Neural progenitor cell (in vitro differentiated cells): ENCODE data around the gene IFNGR2. TPM values are rescaled to one million over a fixed set of nuclear protein-coding genes. Genes with fewer than 3 reads are reported as not detected.

ENCODE experiments used
- DNase-seq: peaks from one replicate; pipeline ENCODE4 v3.0.0-alpha.2; 2016; ENCODE audit warnings: low spot score
- H2AFZ ChIP-seq: fragments of 200-600 bp; sonication (generic); replicated peaks from 2 replicates; pipeline ENCODE4 v1.6.1; 2016; ENCODE audit warnings: antibody characterized with exemption
- H3F3A ChIP-seq: fragments of 200-600 bp; sonication (generic); 2 replicates; pipeline ENCODE4 v1.6.1; 2016; ENCODE audit warnings: antibody characterized with exemption, low read depth
- H3K27ac ChIP-seq: fragments of 200-600 bp; sonication (generic); 2 replicates; pipeline ENCODE4 v1.5.1; 2016; ENCODE audit warnings: mild to moderate bottlenecking
- H3K27me3 ChIP-seq: fragments of 200-600 bp; sonication (generic); 2 replicates; pipeline ENCODE4 v1.6.1; 2016; ENCODE audit warnings: mild to moderate bottlenecking, moderate library complexity
- H3K36me3 ChIP-seq: fragments of 200-600 bp; sonication (generic); 2 replicates; pipeline ENCODE4 v1.5.1; 2016
- H3K4me1 ChIP-seq: fragments of 200-600 bp; sonication (generic); 2 replicates; pipeline ENCODE4 v1.6.1; 2016; ENCODE audit warnings: mixed run types
- H3K4me2 ChIP-seq: fragments of 200-600 bp; sonication (generic); 2 replicates; pipeline ENCODE4 v1.6.1; 2016
- H3K4me3 ChIP-seq: fragments of 200-600 bp; sonication (generic); 2 replicates; pipeline ENCODE4 v1.5.1; 2016
- H3K79me2 ChIP-seq: fragments of 200-600 bp; sonication (generic); 2 replicates; pipeline ENCODE4 v1.6.1; 2016; ENCODE audit warnings: low read depth
- H3K9ac ChIP-seq: fragments of 200-600 bp; sonication (generic); 2 replicates; pipeline ENCODE4 v1.6.1; 2016
- H3K9me3 ChIP-seq: fragments of 200-600 bp; sonication (generic); 2 replicates; pipeline ENCODE4 v1.5.1; 2016; ENCODE audit warnings: low read depth
- H4K20me1 ChIP-seq: fragments of 200-600 bp; sonication (generic); 2 replicates; pipeline ENCODE4 v1.6.1; 2016; ENCODE audit warnings: low read depth
- H3K27ac Mint-ChIP-seq: 3 replicates; pipeline ENCODE4 v1.8.0; 2021; ENCODE audit warnings: mixed read lengths
- H3K27me3 Mint-ChIP-seq: 2 replicates; pipeline ENCODE4 v1.8.0; 2022; ENCODE audit warnings: low read depth, mild to moderate bottlenecking, inconsistent platforms, moderate library complexity, mixed read lengths; ENCODE audit not compliant: insufficient read depth
- H3K36me3 Mint-ChIP-seq: 3 replicates; pipeline ENCODE4 v1.8.0; 2021; ENCODE audit warnings: mixed read lengths
- H3K4me1 Mint-ChIP-seq: 3 replicates; pipeline ENCODE4 v1.8.0; 2021; ENCODE audit warnings: mixed read lengths
- H3K4me3 Mint-ChIP-seq: 3 replicates; pipeline ENCODE4 v1.8.0; 2021; ENCODE audit warnings: mild to moderate bottlenecking, moderate library complexity, mixed read lengths
- H3K9me3 Mint-ChIP-seq: 3 replicates; pipeline ENCODE4 v1.8.0; 2020; ENCODE audit warnings: mixed read lengths
- CTCF ChIP-seq: fragments of 200-600 bp; sonication (generic); IDR thresholded peaks from 2 replicates; pipeline ENCODE4 v1.5.1; 2017; ENCODE audit warnings: antibody characterized with exemption, mild to moderate bottlenecking
- EZH2 ChIP-seq: fragments of 200-600 bp; sonication (generic); IDR thresholded peaks from 2 replicates; pipeline ENCODE4 v1.6.1; 2017; ENCODE audit warnings: antibody characterized with exemption, mild to moderate bottlenecking, moderate library complexity
- EZH2phosphoT487 ChIP-seq: fragments of 200-600 bp; sonication (generic); IDR thresholded peaks from 2 replicates; pipeline ENCODE4 v1.6.1; 2017; ENCODE audit warnings: antibody characterized with exemption
- total RNA-seq: library from RNA; depleted of rRNA; stranded (reverse); fragments of >200 nt; gene quantifications from 2 replicates; pipeline ENCODE4 v1.2.3, GENCODE V29; 2015; ENCODE audit warnings: low replicate concordance

Gene IFNGR2
- total RNA-seq, 1 donor from 2014 or later: 50.6 TPM

GRCh38 chr21:33421713-33422393, 18.6 kb downstream of the IFNGR2 start:
- H4K20me1 ChIP-seq: peaks cover 8% of the 10 kb centered on the region
- TF ChIP-seq EZH2: no peak
- no peak overlapping the region for H3K27ac Mint-ChIP-seq
- no peak overlapping the region for H3K9ac ChIP-seq
- no peaks in the 10 kb centered on the region for H3K27me3 ChIP-seq
- no peaks in the 10 kb centered on the region for H3K9me3 Mint-ChIP-seq
- peaks cover 33% of the 10 kb centered on the region for H3K36me3 Mint-ChIP-seq
- no peaks in the 10 kb centered on the region for H3K4me1 ChIP-seq
- H3K4me3 Mint-ChIP-seq: no peak overlapping the region
- no peaks in the 10 kb centered on the region for H3K79me2 ChIP-seq
- no peak overlapping the region for H3K4me2 ChIP-seq
- H3K27me3 Mint-ChIP-seq: no peaks in the 10 kb centered on the region
- H3K9me3 ChIP-seq: no peaks in the 10 kb centered on the region
- no peak overlapping the region for H3K27ac ChIP-seq
- H2AFZ ChIP-seq: no peak overlapping the region
- H3F3A ChIP-seq: no peaks in the 10 kb centered on the region
- H3K36me3 ChIP-seq: peaks cover 8% of the 10 kb centered on the region
- no peak overlapping the region for H3K4me3 ChIP-seq
- DNase-seq: no peak
- H3K4me1 Mint-ChIP-seq: no peaks in the 10 kb centered on the region

- Mint-ChIP-seq H3K4me3 (no peak overlapping the region), H3K4me1 (no peaks in the 10 kb centered on the region), H3K27me3 (peaks cover 2% of the 10 kb centered on the region), H3K9me3 (no peaks in the 10 kb centered on the region), H3K27ac (no peak overlapping the region), H3K36me3 (peaks cover 33% of the 10 kb centered on the region)
- TF ChIP-seq EZH2 (no peak), CTCF (no peak), EZH2phosphoT487 (no peak)
- Histone ChIP-seq H3K4me2 (no peak overlapping the region), H3K27ac (no peak overlapping the region), H3K4me3 (no peak overlapping the region), H3K27me3 (no peaks in the 10 kb centered on the region), H3K36me3 (peaks cover 8% of the 10 kb centered on the region), H3F3A (peaks cover 4% of the 10 kb centered on the region), H3K9ac (no peak overlapping the region), H3K4me1 (no peaks in the 10 kb centered on the region), H4K20me1 (peaks cover 11% of the 10 kb centered on the region), H3K9me3 (no peaks in the 10 kb centered on the region), H2AFZ (no peak overlapping the region), H3K79me2 (no peaks in the 10 kb centered on the region)
- no peak for DNase-seq
These were observed 21.0 kb downstream of the IFNGR2 start for GRCh38 chr21:33424214-33424613.

- peaks cover 25% of the 10 kb centered on the region for H3K36me3 Mint-ChIP-seq
- H3K27me3 Mint-ChIP-seq: peaks cover 2% of the 10 kb centered on the region
- H3K4me1 Mint-ChIP-seq: no peaks in the 10 kb centered on the region
- H3K4me3 ChIP-seq: no peak overlapping the region
- no peaks in the 10 kb centered on the region for H3K4me1 ChIP-seq
- H2AFZ ChIP-seq: no peak overlapping the region
- no peak for DNase-seq
- peaks cover 4% of the 10 kb centered on the region for H4K20me1 ChIP-seq
- H3K4me2 ChIP-seq: no peak overlapping the region
- H3K27ac Mint-ChIP-seq: no peak overlapping the region
- no peaks in the 10 kb centered on the region for H3K9me3 ChIP-seq
- TF ChIP-seq EZH2 (no peak), CTCF (no peak), EZH2phosphoT487 (no peak)
- H3K27me3 ChIP-seq: no peaks in the 10 kb centered on the region
- no peaks in the 10 kb centered on the region for H3K9me3 Mint-ChIP-seq
- H3F3A ChIP-seq: peaks cover 4% of the 10 kb centered on the region
- peaks cover 8% of the 10 kb centered on the region for H3K36me3 ChIP-seq
- H3K79me2 ChIP-seq: no peaks in the 10 kb centered on the region
- no peak overlapping the region for H3K4me3 Mint-ChIP-seq
- no peak overlapping the region for H3K27ac ChIP-seq
- H3K9ac ChIP-seq: no peak overlapping the region
These were observed 22.6 kb downstream of the IFNGR2 start for GRCh38 chr21:33425825-33426224.

GRCh38 chr21:33427051-33427450, 23.8 kb downstream of the IFNGR2 start:
- Mint-ChIP-seq H3K4me3 (no peak overlapping the region), H3K36me3 (peaks cover 22% of the 10 kb centered on the region), H3K27ac (no peak overlapping the region), H3K9me3 (no peaks in the 10 kb centered on the region), H3K27me3 (peaks cover 2% of the 10 kb centered on the region), H3K4me1 (no peaks in the 10 kb centered on the region)
- Histone ChIP-seq H3F3A (peaks cover 4% of the 10 kb centered on the region), H3K9me3 (no peaks in the 10 kb centered on the region), H3K27me3 (no peaks in the 10 kb centered on the region), H3K36me3 (peaks cover 4% of the 10 kb centered on the region), H3K4me1 (no peaks in the 10 kb centered on the region), H3K9ac (no peak overlapping the region), H3K27ac (peak overlapping the region; percentile 46), H3K4me2 (no peak overlapping the region), H4K20me1 (peaks cover 4% of the 10 kb centered on the region), H3K4me3 (no peak overlapping the region), H2AFZ (no peak overlapping the region), H3K79me2 (no peaks in the 10 kb centered on the region)
- no peak for DNase-seq
- TF ChIP-seq EZH2phosphoT487 (no peak), CTCF (no peak), EZH2 (no peak)
